Measurements from ENCODE around the gene CERS3. TPM values are rescaled to one million over a fixed set of nuclear protein-coding genes. Genes with fewer than 3 reads are reported as not detected.

The CERS3 gene
- total and polyA plus RNA-seq, 2 donors (not counting 1 experiment from before 2014, with no cell fraction given): 0.12 to 0.34 TPM

DNA sequence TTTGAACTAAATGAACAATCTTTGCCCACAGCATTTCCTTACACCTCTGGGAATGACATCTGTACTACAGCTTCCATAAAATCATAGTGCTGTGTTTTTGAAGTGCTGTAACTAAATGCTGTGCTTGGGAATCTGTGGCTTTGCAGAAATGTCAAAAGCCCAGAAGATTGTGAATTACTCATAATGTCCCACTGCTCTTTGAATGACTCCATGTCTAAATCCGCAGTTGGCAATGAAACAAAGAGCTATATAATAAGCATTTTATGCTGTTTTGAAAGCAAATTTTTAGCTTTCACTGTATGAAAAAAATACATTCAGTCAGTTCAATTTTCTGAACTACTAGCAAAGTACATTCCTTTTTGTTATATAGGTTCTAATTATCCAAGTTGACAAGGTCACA, 98.3 kb downstream of the CERS3 start:
- no peaks in the 10 kb centered on the region for H3K36me3 ChIP-seq (replicated peaks in 1 of 2; ENCODE audit: control extremely low read depth in 1 of 2, control insufficient read depth in 1 of 2, extremely low read depth in 1 of 2, insufficient read depth in 2 of 2, low read length in 1 of 2)
- CTCF ChIA-PET: no interaction called here
- intact Hi-C loops (cut with micrococcal nuclease): no loop called here
- no peaks in the 10 kb centered on the region for H3K27me3 ChIP-seq (replicated peaks in 1 of 4; ENCODE audit: control extremely low read depth in 1 of 4, control insufficient read depth in 3 of 4, insufficient read depth in 4 of 4, low read length in 3 of 4)
- DNase-seq (no peak), ATAC-seq (ENCODE audit: low read depth) (no peak)
- no CpG with 5 or more reads among the region's 1 CpG for WGBS (ENCODE audit: insufficient coverage)
- no peaks in the 10 kb centered on the region for H3K4me1 ChIP-seq (ENCODE audit: control insufficient read depth in 2 of 2, insufficient read depth in 2 of 2, low read length in 2 of 2)
- TF ChIP-seq, protein P1, sequence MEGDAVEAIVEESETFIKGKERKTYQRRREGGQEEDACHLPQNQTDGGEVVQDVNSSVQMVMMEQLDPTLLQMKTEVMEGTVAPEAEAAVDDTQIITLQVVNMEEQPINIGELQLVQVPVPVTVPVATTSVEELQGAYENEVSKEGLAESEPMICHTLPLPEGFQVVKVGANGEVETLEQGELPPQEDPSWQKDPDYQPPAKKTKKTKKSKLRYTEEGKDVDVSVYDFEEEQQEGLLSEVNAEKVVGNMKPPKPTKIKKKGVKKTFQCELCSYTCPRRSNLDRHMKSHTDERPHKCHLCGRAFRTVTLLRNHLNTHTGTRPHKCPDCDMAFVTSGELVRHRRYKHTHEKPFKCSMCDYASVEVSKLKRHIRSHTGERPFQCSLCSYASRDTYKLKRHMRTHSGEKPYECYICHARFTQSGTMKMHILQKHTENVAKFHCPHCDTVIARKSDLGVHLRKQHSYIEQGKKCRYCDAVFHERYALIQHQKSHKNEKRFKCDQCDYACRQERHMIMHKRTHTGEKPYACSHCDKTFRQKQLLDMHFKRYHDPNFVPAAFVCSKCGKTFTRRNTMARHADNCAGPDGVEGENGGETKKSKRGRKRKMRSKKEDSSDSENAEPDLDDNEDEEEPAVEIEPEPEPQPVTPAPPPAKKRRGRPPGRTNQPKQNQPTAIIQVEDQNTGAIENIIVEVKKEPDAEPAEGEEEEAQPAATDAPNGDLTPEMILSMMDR (IDR thresholded peaks at IDR 0.05): no peak
- no peak for TF ChIP-seq EZH2 (IDR thresholded peaks at IDR 0.05; ENCODE audit: borderline replicate concordance, insufficient read depth, low read depth, low read length, poor library complexity, severe bottlenecking)
- H3K4me3 Mint-ChIP-seq: no peak overlapping the region
- peaks cover 2% of the 10 kb centered on the region for H3K9me3 Mint-ChIP-seq (ENCODE audit: insufficient read depth)
- H3K4me3 ChIP-seq (ENCODE audit: control extremely low read depth in 1 of 5, extremely low read depth in 1 of 5, insufficient read depth in 1 of 5, low read depth in 2 of 5, low read length in 4 of 5): no peak overlapping the region
- no peaks in the 10 kb centered on the region for H4K20me1 ChIP-seq (ENCODE audit: control insufficient read depth, insufficient read depth, low read length, poor library complexity, severe bottlenecking)
- H3K4me2 ChIP-seq (replicated peaks; ENCODE audit: low read depth, low read length, poor library complexity, severe bottlenecking): no peak overlapping the region
- H2AFZ ChIP-seq (ENCODE audit: insufficient read depth, low read depth, low read length, poor library complexity, severe bottlenecking): no peak overlapping the region
- H3K9ac ChIP-seq (ENCODE audit: low read length): no peak overlapping the region
- H3K27ac ChIP-seq (ENCODE audit: low read length in 2 of 2): no peak overlapping the region
- no peaks in the 10 kb centered on the region for H3K4me1 Mint-ChIP-seq
- H3K27ac Mint-ChIP-seq: no peak overlapping the region
- peaks cover 3% of the 10 kb centered on the region for H3K27me3 Mint-ChIP-seq
- no peaks in the 10 kb centered on the region for H3K79me2 ChIP-seq (ENCODE audit: control insufficient read depth, insufficient read depth, low read length)
- POLR2A ChIA-PET: no interaction called here
- H3K9me3 ChIP-seq (ENCODE audit: control extremely low read depth in 1 of 3, control insufficient read depth in 2 of 3, insufficient read depth in 1 of 3, low read length in 2 of 3): peaks cover 0 to 4% (median 0%) of the 10 kb centered on the region in 3 donors

DNA sequence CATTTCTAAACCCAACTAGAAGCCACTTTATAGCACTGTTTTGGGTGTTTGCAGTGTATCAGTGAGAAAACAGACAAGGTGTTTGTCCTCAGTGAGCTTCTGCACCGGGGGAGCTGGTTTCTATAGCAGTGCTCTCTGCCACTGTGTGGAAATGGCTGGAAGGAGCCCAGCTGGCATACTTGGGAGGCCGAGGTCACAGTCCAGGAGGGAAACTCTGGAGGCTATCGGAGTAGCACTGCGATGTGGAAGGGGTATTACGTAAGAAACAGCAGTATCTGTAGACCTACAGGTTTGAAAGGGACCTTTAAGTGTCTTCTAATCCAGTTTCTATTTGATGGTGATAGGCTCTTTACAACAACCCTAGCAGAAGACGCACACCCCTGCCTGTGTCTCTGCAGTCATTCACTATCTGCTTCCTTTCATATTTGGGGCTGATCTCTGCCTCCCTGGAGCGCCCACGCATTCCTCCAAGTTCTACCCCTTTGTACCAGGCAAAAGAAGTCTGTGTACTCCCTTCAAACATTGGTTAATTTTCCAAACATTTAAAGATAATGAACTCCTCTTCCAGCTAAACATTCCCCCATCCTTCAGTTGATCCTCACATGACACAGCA, 99.5 kb downstream of the CERS3 start:
- no peak for TF ChIP-seq EZH2 (IDR thresholded peaks at IDR 0.05; ENCODE audit: borderline replicate concordance, insufficient read depth, low read depth, low read length, poor library complexity, severe bottlenecking)
- TF ChIP-seq, protein P1 (IDR thresholded peaks at IDR 0.05): no peak
- Histone ChIP-seq H3K36me3 (replicated peaks in 1 of 2; ENCODE audit: control extremely low read depth in 1 of 2, control insufficient read depth in 1 of 2, extremely low read depth in 1 of 2, insufficient read depth in 2 of 2, low read length in 1 of 2) (no peaks in the 10 kb centered on the region), H3K4me1 (ENCODE audit: control insufficient read depth in 2 of 2, insufficient read depth in 2 of 2, low read length in 2 of 2) (no peaks in the 10 kb centered on the region), H2AFZ (ENCODE audit: insufficient read depth, low read depth, low read length, poor library complexity, severe bottlenecking) (no peak overlapping the region), H3K4me2 (replicated peaks; ENCODE audit: low read depth, low read length, poor library complexity, severe bottlenecking) (no peak overlapping the region), H3K27ac (ENCODE audit: low read length in 2 of 2) (no peak overlapping the region), H3K9ac (ENCODE audit: low read length) (no peak overlapping the region), H3K79me2 (ENCODE audit: control insufficient read depth, insufficient read depth, low read length) (no peaks in the 10 kb centered on the region), H4K20me1 (ENCODE audit: control insufficient read depth, insufficient read depth, low read length, poor library complexity, severe bottlenecking) (no peaks in the 10 kb centered on the region), H3K4me3 (ENCODE audit: control extremely low read depth in 1 of 5, extremely low read depth in 1 of 5, insufficient read depth in 1 of 5, low read depth in 2 of 5, low read length in 4 of 5) (no peak overlapping the region), H3K27me3 (replicated peaks in 1 of 4; ENCODE audit: control extremely low read depth in 1 of 4, control insufficient read depth in 3 of 4, insufficient read depth in 4 of 4, low read length in 3 of 4) (no peaks in the 10 kb centered on the region), H3K9me3 (ENCODE audit: control extremely low read depth in 1 of 3, control insufficient read depth in 2 of 3, insufficient read depth in 1 of 3, low read length in 2 of 3) (peaks cover 0 to 13% (median 7%) of the 10 kb centered on the region in 3 donors)
- DNase-seq (no peak), ATAC-seq (ENCODE audit: low read depth) (no peak)
- Mint-ChIP-seq H3K4me3 (no peak overlapping the region), H3K27ac (no peak overlapping the region), H3K27me3 (peaks cover 3% of the 10 kb centered on the region), H3K4me1 (no peaks in the 10 kb centered on the region), H3K9me3 (ENCODE audit: insufficient read depth) (peaks cover 7% of the 10 kb centered on the region)
- WGBS (ENCODE audit: insufficient coverage): 89% methylated on average over 8 of the region's 8 CpGs
- ChIA-PET POLR2A (no interaction called here), CTCF (no interaction called here)
- intact Hi-C loops (cut with micrococcal nuclease): no loop called here
